Sigmoid colon (tissue), 7 donors: ENCODE results near the gene MCTP1. TPM values are rescaled to one million over a fixed set of nuclear protein-coding genes. Genes with fewer than 3 reads are reported as not detected.

Experiments
- DNase-seq: peaks from one replicate; pipeline ENCODE4 v3.0.0-alpha.2; 2019
- H3K27ac ChIP-seq, 4 donors: fragments of 200-600 bp; sonication (generic); one replicate each; pipeline ENCODE4 v1.5.1; 2016 to 2019; ENCODE audit warnings: mild to moderate bottlenecking in 1 of 4
- H3K27me3 ChIP-seq, 3 donors: fragments of 200-600 bp; sonication (generic); one replicate each; pipeline ENCODE4 v1.5.1; 2019; ENCODE audit warnings: mild to moderate bottlenecking in 1 of 3
- H3K36me3 ChIP-seq, 4 donors: fragments of 200-600 bp; sonication (generic); one replicate each; pipeline ENCODE4 v1.5.1; 2016 to 2019
- H3K4me1 ChIP-seq, 4 donors: fragments of 200-600 bp; sonication (generic); one replicate each; pipeline ENCODE4 v1.5.1; 2017 to 2019
- H3K4me3 ChIP-seq, 4 donors: fragments of 200-600 bp; sonication (generic); one replicate each; pipeline ENCODE4 v1.5.1; 2017 to 2019; ENCODE audit warnings: mild to moderate bottlenecking in 2 of 4, moderate library complexity in 1 of 4
- H3K9me3 ChIP-seq, 4 donors: fragments of 200-600 bp in 3 of 4; sonication (generic) in 3 of 4; one replicate each; pipeline versions ENCODE4 v1.5.1 to v1.6.1; 2013 to 2019
- CTCF ChIP-seq, 4 experiments: fragments of 450-650 bp in 3 of 4; fragments of 200-600 bp in 1 of 4; IDR thresholded peaks; one replicate each; pipeline ENCODE4 v1.5.1; 2016 to 2019; ENCODE audit warnings: antibody characterized with exemption in 4 of 4, mild to moderate bottlenecking in 3 of 4, moderate library complexity in 2 of 4
- EP300 ChIP-seq, 4 donors: sonication (generic); formaldehyde crosslinking; IDR thresholded peaks; one replicate each; pipeline ENCODE4 v1.6.1; 2017; ENCODE audit warnings: antibody characterized with exemption in 4 of 4
- POLR2A ChIP-seq, 2 donors: fragments of 450-650 bp; IDR thresholded peaks; one replicate each; pipeline ENCODE4 v1.6.1; 2016; ENCODE audit warnings: antibody characterized with exemption in 2 of 2, mild to moderate bottlenecking in 2 of 2, moderate library complexity in 2 of 2
- POLR2AphosphoS5 ChIP-seq, 4 donors: sonication (generic); formaldehyde crosslinking; IDR thresholded peaks; one replicate each; pipeline ENCODE4 v1.6.1; 2017; ENCODE audit warnings: antibody characterized with exemption in 4 of 4
- WGBS, 2 donors: extraction: QIAGEN DNeasy Blood & Tissue Kit; methylation state at CpG; one replicate each; pipeline ENCODE4 v1.1.7; 2013; 5-methylcytosine and 5-hydroxymethylcytosine counted together
- intact Hi-C: fragments of 100-400 bp; cut with DNase I; formaldehyde crosslinking; loops from one replicate; pipeline ENCODE4 v1.15.1; 2023
- polyA plus RNA-seq, 3 donors: library from polyadenylated mRNA; stranded (reverse); fragments of 200-250 nt; gene quantifications; one replicate each; pipeline ENCODE4 v1.2.3, GENCODE V29; 2013
- total RNA-seq, 4 donors: library from RNA; depleted of rRNA; stranded (reverse); fragments of >200 nt; gene quantifications; one replicate each; pipeline ENCODE4 v1.1.0, GENCODE V29; 2016
- donor health status: healthy with polysubstance abuse.
- donor health status: Bipolar disorder and iron deficiency.
- donor health status: healthy.

The MCTP1 gene
- total and polyA plus RNA-seq, 7 donors: 2.1 to 20.5 (median 12.5) TPM

GRCh38 chr5:95022967-95023695 lies 261.8 kb downstream of the MCTP1 start:
- 69 to 85% methylated on average over 5 of the region's 5 CpGs for WGBS, 2 donors
- intact Hi-C loops: no loop called here

GRCh38 chr5:95020345-95020744 lies 264.5 kb downstream of the MCTP1 start:
- Histone ChIP-seq H3K4me1 (no peaks in the 10 kb centered on the region), H3K36me3 (no peaks in the 10 kb centered on the region), H3K27ac (no peak overlapping the region), H3K9me3 (no peaks in the 10 kb centered on the region), H3K4me3 (no peak overlapping the region), H3K27me3 (no peaks in the 10 kb centered on the region)
- intact Hi-C loops: no loop called here
- DNase-seq: no peak
- TF ChIP-seq CTCF (IDR thresholded peaks at IDR 0.05) (no peak), EP300 (IDR thresholded peaks at IDR 0.05) (no peak), POLR2A (IDR thresholded peaks at IDR 0.05) (no peak), POLR2AphosphoS5 (IDR thresholded peaks at IDR 0.05) (no peak)
- whole genome bisulfite sequencing, 2 donors: 0% methylated on average over 1 of the region's 1 CpG

More at GRCh38 chr5:95022967-95023695, 261.8 kb downstream of the MCTP1 start:
- Histone ChIP-seq H3K27me3 (no peaks in the 10 kb centered on the region), H3K4me1 (no peaks in the 10 kb centered on the region), H3K36me3 (no peaks in the 10 kb centered on the region), H3K27ac (no peak overlapping the region), H3K9me3 (no peaks in the 10 kb centered on the region), H3K4me3 (no peak overlapping the region)
- TF ChIP-seq CTCF (IDR thresholded peaks at IDR 0.05) (no peak), EP300 (IDR thresholded peaks at IDR 0.05) (no peak)
- no peak for DNase-seq

- H3K36me3 ChIP-seq: no peaks in the 10 kb centered on the region
- TF ChIP-seq EP300 (IDR thresholded peaks at IDR 0.05) (no peak), CTCF (IDR thresholded peaks at IDR 0.05) (no peak), POLR2AphosphoS5 (IDR thresholded peaks at IDR 0.05) (no peak), POLR2A (IDR thresholded peaks at IDR 0.05) (no peak)
- no peak for DNase-seq
- H3K4me1 ChIP-seq: no peaks in the 10 kb centered on the region
- H3K9me3 ChIP-seq: no peaks in the 10 kb centered on the region
- intact Hi-C loops: no loop called here
- no peak overlapping the region for H3K27ac ChIP-seq
- H3K4me3 ChIP-seq: no peak overlapping the region
- no peaks in the 10 kb centered on the region for H3K27me3 ChIP-seq
- 34 to 63% methylated on average over 2 of the region's 2 CpGs for WGBS, 2 donors
These were observed 265.9 kb downstream of the MCTP1 start for GRCh38 chr5:95018946-95019345.

- Histone ChIP-seq H3K9me3 (no peaks in the 10 kb centered on the region), H3K27ac (no peak overlapping the region), H3K4me3 (no peak overlapping the region), H3K27me3 (no peaks in the 10 kb centered on the region), H3K4me1 (no peaks in the 10 kb centered on the region), H3K36me3 (no peaks in the 10 kb centered on the region)
- 89 to 95% methylated on average over 1 of the region's 1 CpG for WGBS, 2 donors
- no peak for DNase-seq
- TF ChIP-seq EP300 (IDR thresholded peaks at IDR 0.05) (no peak), CTCF (IDR thresholded peaks at IDR 0.05) (no peak), POLR2AphosphoS5 (IDR thresholded peaks at IDR 0.05) (no peak), POLR2A (IDR thresholded peaks at IDR 0.05) (no peak)
- intact Hi-C loops: no loop called here
These were observed 266.4 kb downstream of the MCTP1 start for GRCh38 chr5:95018511-95018910.

- Histone ChIP-seq H3K4me3 (no peak overlapping the region), H3K4me1 (no peaks in the 10 kb centered on the region), H3K36me3 (no peaks in the 10 kb centered on the region), H3K27ac (no peak overlapping the region), H3K9me3 (no peaks in the 10 kb centered on the region), H3K27me3 (no peaks in the 10 kb centered on the region)
- TF ChIP-seq CTCF (IDR thresholded peaks at IDR 0.05) (no peak), POLR2AphosphoS5 (IDR thresholded peaks at IDR 0.05) (no peak), EP300 (IDR thresholded peaks at IDR 0.05) (no peak), POLR2A (IDR thresholded peaks at IDR 0.05) (no peak)
- intact Hi-C loops: no loop called here
- 89% methylated on average over 2 of the region's 2 CpGs for WGBS, 2 donors
- no peak for DNase-seq
These were observed 275.1 kb downstream of the MCTP1 start for GRCh38 chr5:95009812-95010211.
